HEK293 (cell line): ENCODE data around the gene STON2.

Experiments
- GLIS1 ChIP-seq: fragments of 450-650 bp; formaldehyde crosslinking; IDR thresholded peaks from 2 replicates; pipeline ENCODE4 v1.5.1; 2016; ENCODE audit warnings: missing biosample characterization, missing genetic modification characterization
- GLIS2 ChIP-seq: fragments of 450-650 bp; formaldehyde crosslinking; IDR thresholded peaks from 2 replicates; pipeline ENCODE4 v1.5.1; 2016; ENCODE audit warnings: missing biosample characterization, missing genetic modification characterization
- HOXC10 ChIP-seq: sonication (generic); formaldehyde crosslinking; IDR thresholded peaks from 2 replicates; pipeline ENCODE4 v1.8.1; 2023; ENCODE audit warnings: mild to moderate bottlenecking, missing genetic modification reagents
- IKZF3 ChIP-seq: fragments of 450-650 bp; IDR thresholded peaks from 2 replicates; pipeline ENCODE4 v1.5.0; 2018; ENCODE audit warnings: missing biosample characterization, mild to moderate bottlenecking, missing genetic modification characterization, moderate library complexity
- OSR2 ChIP-seq: fragments of 450-650 bp; formaldehyde crosslinking; IDR thresholded peaks from 2 replicates; pipeline ENCODE4 v1.5.1; 2016; ENCODE audit warnings: missing biosample characterization, missing genetic modification characterization
- REPIN1 ChIP-seq: fragments of 450-650 bp; formaldehyde crosslinking; IDR thresholded peaks from 2 replicates; pipeline ENCODE4 v1.5.1; 2017; ENCODE audit warnings: missing biosample characterization, missing genetic modification characterization, low read depth
- SP3 ChIP-seq: fragments of 450-650 bp; formaldehyde crosslinking; IDR thresholded peaks from 2 replicates; pipeline ENCODE4 v1.5.1; 2016; ENCODE audit warnings: missing biosample characterization, missing genetic modification characterization
- ZBTB20 ChIP-seq: fragments of 450-650 bp; formaldehyde crosslinking; IDR thresholded peaks from 2 replicates; pipeline ENCODE4 v1.5.1; 2016; ENCODE audit warnings: missing biosample characterization, missing genetic modification characterization
- ZFHX2 ChIP-seq: fragments of 450-650 bp; formaldehyde crosslinking; conservative IDR thresholded peaks from 2 replicates; pipeline ENCODE4 v1.5.1; 2016; ENCODE audit warnings: missing biosample characterization, missing genetic modification characterization
- ZFP41 ChIP-seq: fragments of 450-650 bp; formaldehyde crosslinking; IDR thresholded peaks from 2 replicates; pipeline ENCODE4 v1.5.1; 2016; ENCODE audit warnings: missing biosample characterization, missing genetic modification characterization, borderline replicate concordance
- ZNF10 ChIP-seq: fragments of 450-650 bp; formaldehyde crosslinking; IDR thresholded peaks from 2 replicates; pipeline ENCODE4 v1.5.1; 2017; ENCODE audit warnings: missing biosample characterization, missing genetic modification characterization
- ZNF146 ChIP-seq: fragments of 450-650 bp; formaldehyde crosslinking; IDR thresholded peaks from 2 replicates; pipeline ENCODE4 v1.5.1; 2016; ENCODE audit warnings: missing biosample characterization, missing genetic modification characterization
- ZNF157 ChIP-seq: fragments of 450-650 bp; formaldehyde crosslinking; IDR thresholded peaks from 2 replicates; pipeline ENCODE4 v1.5.1; 2016; ENCODE audit warnings: missing biosample characterization, missing genetic modification characterization
- ZNF302 ChIP-seq: fragments of 450-650 bp; formaldehyde crosslinking; IDR thresholded peaks from 2 replicates; pipeline ENCODE4 v1.5.1; 2016; ENCODE audit warnings: missing biosample characterization, missing genetic modification characterization, low read depth
- ZNF341 ChIP-seq: fragments of 450-650 bp; formaldehyde crosslinking; IDR thresholded peaks from 2 replicates; pipeline ENCODE4; 2016; ENCODE audit warnings: low read depth, missing biosample characterization, missing genetic modification characterization
- ZNF501 ChIP-seq: fragments of 450-650 bp; formaldehyde crosslinking; IDR thresholded peaks from 2 replicates; pipeline ENCODE4 v1.5.1; 2016; ENCODE audit warnings: missing biosample characterization, missing genetic modification characterization
- ZNF561 ChIP-seq: fragments of 450-650 bp; IDR thresholded peaks from 2 replicates; pipeline ENCODE4 v1.5.1; 2018; ENCODE audit warnings: missing biosample characterization, missing genetic modification characterization, borderline replicate concordance
- ZNF610 ChIP-seq: fragments of 450-650 bp; formaldehyde crosslinking; IDR thresholded peaks from 2 replicates; pipeline ENCODE4 v1.5.1; 2016; ENCODE audit warnings: missing biosample characterization, missing genetic modification characterization, borderline replicate concordance
- ZNF658 ChIP-seq: fragments of 450-650 bp; formaldehyde crosslinking; IDR thresholded peaks from 2 replicates; pipeline ENCODE4; 2016; ENCODE audit warnings: missing biosample characterization, missing genetic modification characterization
- ZNF768 ChIP-seq: fragments of 450-650 bp; formaldehyde crosslinking; IDR thresholded peaks from 2 replicates; pipeline ENCODE4 v1.5.1; 2018; ENCODE audit warnings: missing biosample characterization, mild to moderate bottlenecking, missing genetic modification characterization
- ZSCAN16 ChIP-seq: fragments of 450-650 bp; formaldehyde crosslinking; IDR thresholded peaks from 2 replicates; pipeline ENCODE4 v1.5.1; 2016; ENCODE audit warnings: missing biosample characterization, missing genetic modification characterization
- ZXDB ChIP-seq: fragments of 450-650 bp; formaldehyde crosslinking; IDR thresholded peaks from 2 replicates; pipeline ENCODE4 v1.5.1; 2016; ENCODE audit warnings: missing biosample characterization, missing genetic modification characterization
- TF ChIP-seq, protein P1 (sequence below): fragments of 450-650 bp; formaldehyde crosslinking; IDR thresholded peaks from 2 replicates; pipeline ENCODE4 v1.5.1; 2016; ENCODE audit warnings: missing biosample characterization, missing genetic modification characterization
- TF ChIP-seq, protein P2 (sequence below): fragments of 450-650 bp; formaldehyde crosslinking; IDR thresholded peaks from 2 replicates; pipeline ENCODE4 v1.5.1; 2016; ENCODE audit warnings: missing biosample characterization, missing genetic modification characterization
- TF ChIP-seq, protein P3 (sequence below): fragments of 450-650 bp; formaldehyde crosslinking; IDR thresholded peaks from 2 replicates; pipeline ENCODE4 v1.5.1; 2016; ENCODE audit warnings: missing biosample characterization, missing genetic modification characterization
- TF ChIP-seq, protein P4 (sequence below): fragments of 450-650 bp; formaldehyde crosslinking; IDR thresholded peaks from 2 replicates; pipeline ENCODE4 v1.5.1; 2016; ENCODE audit warnings: missing biosample characterization, missing genetic modification characterization
- TF ChIP-seq, protein P5 (sequence below): fragments of 450-650 bp; formaldehyde crosslinking; IDR thresholded peaks from 2 replicates; pipeline ENCODE4 v1.5.1; 2016; ENCODE audit warnings: missing biosample characterization, missing genetic modification characterization, borderline replicate concordance
- TF ChIP-seq, protein P6 (sequence below): fragments of 450-650 bp; formaldehyde crosslinking; IDR thresholded peaks from 2 replicates; pipeline ENCODE4 v1.5.1; 2016; ENCODE audit warnings: missing biosample characterization, missing genetic modification characterization
- TF ChIP-seq, protein P7 (sequence below): fragments of 450-650 bp; formaldehyde crosslinking; IDR thresholded peaks from 2 replicates; pipeline ENCODE4 v1.5.1; 2016; ENCODE audit warnings: missing biosample characterization, missing genetic modification characterization

Gene STON2

DNA sequence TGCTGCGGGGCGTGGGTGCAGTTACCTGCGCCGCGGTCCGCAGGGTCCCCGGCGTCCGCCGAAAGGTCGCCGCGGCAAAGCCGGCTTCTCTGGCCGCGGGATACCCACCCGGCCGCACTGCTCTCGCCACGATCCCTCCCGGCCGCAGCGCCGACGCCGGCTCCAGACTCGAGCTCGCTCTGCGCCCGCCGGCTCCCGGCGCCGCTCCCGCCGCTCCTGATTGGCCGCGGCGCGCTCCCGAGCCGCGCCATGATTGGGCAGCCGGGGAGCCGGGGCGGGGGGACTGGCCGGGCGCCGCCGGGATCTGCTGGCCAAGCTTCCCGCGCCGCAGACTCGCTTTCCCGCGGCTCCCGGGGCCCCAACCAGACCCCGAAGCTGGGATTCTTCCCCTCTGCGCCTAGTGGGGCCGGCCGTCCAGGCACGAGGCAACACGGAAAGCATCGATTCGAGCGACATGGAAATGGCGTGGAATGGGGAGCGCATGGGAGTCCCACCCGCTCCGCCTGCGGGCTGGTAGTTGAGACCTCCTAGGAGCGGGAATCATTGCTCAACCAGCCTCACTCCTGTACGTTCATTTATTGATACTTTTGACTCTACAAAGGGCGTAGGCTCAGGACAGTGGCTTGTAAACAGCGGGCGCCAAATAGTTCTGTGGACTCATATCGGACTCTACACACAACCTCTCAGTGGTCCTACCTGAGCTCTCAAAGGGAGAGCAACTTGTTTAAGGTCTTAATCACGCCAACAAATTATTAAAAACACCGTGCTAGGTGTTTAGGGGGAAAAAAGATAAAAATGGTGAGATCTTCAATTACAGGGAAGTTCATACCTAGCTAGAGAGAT, 36.4 kb upstream of the STON2 start (continued):
- TF ChIP-seq, protein P1, sequence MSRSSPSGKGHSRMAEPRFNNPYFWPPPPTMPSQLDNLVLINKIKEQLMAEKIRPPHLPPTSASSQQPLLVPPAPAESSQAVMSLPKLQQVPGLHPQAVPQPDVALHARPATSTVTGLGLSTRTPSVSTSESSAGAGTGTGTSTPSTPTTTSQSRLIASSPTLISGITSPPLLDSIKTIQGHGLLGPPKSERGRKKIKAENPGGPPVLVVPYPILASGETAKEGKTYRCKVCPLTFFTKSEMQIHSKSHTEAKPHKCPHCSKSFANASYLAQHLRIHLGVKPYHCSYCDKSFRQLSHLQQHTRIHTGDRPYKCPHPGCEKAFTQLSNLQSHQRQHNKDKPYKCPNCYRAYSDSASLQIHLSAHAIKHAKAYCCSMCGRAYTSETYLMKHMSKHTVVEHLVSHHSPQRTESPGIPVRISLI: no peak
- TF ChIP-seq ZNF341 (tag by site-specific recombination) (peak; percentile 24; the same call in 1 of the 2 replicates), ZNF146 (tag by site-specific recombination) (no peak), GLIS2 (peak; percentile 67), ZNF302 (no peak), ZNF658 (tag by site-specific recombination) (no peak), SP3 (no peak), ZSCAN16 (no peak), ZXDB (tag by site-specific recombination) (0 out of 2 replicates have a peak, but pooled peaks have one; percentile 20), REPIN1 (tag by site-specific recombination) (no peak), ZFHX2 (tag by site-specific recombination) (no peak), ZNF768 (tag by site-specific recombination) (no peak), ZNF10 (tag by site-specific recombination) (no peak), IKZF3 (tag by site-specific recombination) (peak; percentile 83), ZNF157 (tag by site-specific recombination) (no peak), ZFP41 (tag by site-specific recombination) (no peak), GLIS1 (peak; percentile 39; the same call in 1 of the 2 replicates), HOXC10 (CRISPR knock-in tag) (no peak), ZNF501 (tag by site-specific recombination) (no peak), ZBTB20 (tag by site-specific recombination) (peak; percentile 99), ZNF610 (tag by site-specific recombination) (0 out of 2 replicates have a peak, but pooled peaks have one; percentile 52), ZNF561 (no peak; the same call in 1 of the 2 replicates), OSR2 (tag by site-specific recombination) (no peak)
- TF ChIP-seq, protein P2, sequence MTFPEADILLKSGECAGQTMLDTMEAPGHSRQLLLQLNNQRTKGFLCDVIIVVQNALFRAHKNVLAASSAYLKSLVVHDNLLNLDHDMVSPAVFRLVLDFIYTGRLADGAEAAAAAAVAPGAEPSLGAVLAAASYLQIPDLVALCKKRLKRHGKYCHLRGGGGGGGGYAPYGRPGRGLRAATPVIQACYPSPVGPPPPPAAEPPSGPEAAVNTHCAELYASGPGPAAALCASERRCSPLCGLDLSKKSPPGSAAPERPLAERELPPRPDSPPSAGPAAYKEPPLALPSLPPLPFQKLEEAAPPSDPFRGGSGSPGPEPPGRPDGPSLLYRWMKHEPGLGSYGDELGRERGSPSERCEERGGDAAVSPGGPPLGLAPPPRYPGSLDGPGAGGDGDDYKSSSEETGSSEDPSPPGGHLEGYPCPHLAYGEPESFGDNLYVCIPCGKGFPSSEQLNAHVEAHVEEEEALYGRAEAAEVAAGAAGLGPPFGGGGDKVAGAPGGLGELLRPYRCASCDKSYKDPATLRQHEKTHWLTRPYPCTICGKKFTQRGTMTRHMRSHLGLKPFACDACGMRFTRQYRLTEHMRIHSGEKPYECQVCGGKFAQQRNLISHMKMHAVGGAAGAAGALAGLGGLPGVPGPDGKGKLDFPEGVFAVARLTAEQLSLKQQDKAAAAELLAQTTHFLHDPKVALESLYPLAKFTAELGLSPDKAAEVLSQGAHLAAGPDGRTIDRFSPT: no peak
- TF ChIP-seq, protein P3, sequence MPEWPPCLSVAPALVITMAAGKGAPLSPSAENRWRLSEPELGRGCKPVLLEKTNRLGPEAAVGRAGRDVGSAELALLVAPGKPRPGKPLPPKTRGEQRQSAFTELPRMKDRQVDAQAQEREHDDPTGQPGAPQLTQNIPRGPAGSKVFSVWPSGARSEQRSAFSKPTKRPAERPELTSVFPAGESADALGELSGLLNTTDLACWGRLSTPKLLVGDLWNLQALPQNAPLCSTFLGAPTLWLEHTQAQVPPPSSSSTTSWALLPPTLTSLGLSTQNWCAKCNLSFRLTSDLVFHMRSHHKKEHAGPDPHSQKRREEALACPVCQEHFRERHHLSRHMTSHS (tag by site-specific recombination): no peak
- TF ChIP-seq, protein P4, sequence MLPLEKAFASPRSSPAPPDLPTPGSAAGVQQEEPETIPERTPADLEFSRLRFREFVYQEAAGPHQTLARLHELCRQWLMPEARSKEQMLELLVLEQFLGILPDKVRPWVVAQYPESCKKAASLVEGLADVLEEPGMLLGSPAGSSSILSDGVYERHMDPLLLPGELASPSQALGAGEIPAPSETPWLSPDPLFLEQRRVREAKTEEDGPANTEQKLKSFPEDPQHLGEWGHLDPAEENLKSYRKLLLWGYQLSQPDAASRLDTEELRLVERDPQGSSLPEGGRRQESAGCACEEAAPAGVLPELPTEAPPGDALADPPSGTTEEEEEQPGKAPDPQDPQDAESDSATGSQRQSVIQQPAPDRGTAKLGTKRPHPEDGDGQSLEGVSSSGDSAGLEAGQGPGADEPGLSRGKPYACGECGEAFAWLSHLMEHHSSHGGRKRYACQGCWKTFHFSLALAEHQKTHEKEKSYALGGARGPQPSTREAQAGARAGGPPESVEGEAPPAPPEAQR (tag by site-specific recombination): no peak
- TF ChIP-seq, protein P5, sequence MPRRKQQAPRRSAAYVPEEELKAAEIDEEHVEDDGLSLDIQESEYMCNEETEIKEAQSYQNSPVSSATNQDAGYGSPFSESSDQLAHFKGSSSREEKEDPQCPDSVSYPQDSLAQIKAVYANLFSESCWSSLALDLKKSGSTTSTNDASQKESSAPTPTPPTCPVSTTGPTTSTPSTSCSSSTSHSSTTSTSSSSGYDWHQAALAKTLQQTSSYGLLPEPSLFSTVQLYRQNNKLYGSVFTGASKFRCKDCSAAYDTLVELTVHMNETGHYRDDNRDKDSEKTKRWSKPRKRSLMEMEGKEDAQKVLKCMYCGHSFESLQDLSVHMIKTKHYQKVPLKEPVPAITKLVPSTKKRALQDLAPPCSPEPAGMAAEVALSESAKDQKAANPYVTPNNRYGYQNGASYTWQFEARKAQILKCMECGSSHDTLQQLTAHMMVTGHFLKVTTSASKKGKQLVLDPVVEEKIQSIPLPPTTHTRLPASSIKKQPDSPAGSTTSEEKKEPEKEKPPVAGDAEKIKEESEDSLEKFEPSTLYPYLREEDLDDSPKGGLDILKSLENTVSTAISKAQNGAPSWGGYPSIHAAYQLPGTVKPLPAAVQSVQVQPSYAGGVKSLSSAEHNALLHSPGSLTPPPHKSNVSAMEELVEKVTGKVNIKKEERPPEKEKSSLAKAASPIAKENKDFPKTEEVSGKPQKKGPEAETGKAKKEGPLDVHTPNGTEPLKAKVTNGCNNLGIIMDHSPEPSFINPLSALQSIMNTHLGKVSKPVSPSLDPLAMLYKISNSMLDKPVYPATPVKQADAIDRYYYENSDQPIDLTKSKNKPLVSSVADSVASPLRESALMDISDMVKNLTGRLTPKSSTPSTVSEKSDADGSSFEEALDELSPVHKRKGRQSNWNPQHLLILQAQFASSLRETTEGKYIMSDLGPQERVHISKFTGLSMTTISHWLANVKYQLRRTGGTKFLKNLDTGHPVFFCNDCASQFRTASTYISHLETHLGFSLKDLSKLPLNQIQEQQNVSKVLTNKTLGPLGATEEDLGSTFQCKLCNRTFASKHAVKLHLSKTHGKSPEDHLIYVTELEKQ (tag by site-specific recombination): no peak
- TF ChIP-seq, protein P6, sequence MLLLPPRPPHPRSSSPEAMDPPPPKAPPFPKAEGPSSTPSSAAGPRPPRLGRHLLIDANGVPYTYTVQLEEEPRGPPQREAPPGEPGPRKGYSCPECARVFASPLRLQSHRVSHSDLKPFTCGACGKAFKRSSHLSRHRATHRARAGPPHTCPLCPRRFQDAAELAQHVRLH (tag by site-specific recombination): no peak
- TF ChIP-seq, protein P7, sequence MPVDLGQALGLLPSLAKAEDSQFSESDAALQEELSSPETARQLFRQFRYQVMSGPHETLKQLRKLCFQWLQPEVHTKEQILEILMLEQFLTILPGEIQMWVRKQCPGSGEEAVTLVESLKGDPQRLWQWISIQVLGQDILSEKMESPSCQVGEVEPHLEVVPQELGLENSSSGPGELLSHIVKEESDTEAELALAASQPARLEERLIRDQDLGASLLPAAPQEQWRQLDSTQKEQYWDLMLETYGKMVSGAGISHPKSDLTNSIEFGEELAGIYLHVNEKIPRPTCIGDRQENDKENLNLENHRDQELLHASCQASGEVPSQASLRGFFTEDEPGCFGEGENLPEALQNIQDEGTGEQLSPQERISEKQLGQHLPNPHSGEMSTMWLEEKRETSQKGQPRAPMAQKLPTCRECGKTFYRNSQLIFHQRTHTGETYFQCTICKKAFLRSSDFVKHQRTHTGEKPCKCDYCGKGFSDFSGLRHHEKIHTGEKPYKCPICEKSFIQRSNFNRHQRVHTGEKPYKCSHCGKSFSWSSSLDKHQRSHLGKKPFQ (tag by site-specific recombination): no peak
